CD4-positive, alpha-beta T cell (primary cell): ENCODE data around the gene PCDHAC1. TPM values are rescaled to one million over a fixed set of nuclear protein-coding genes. Genes with fewer than 3 reads are reported as not detected.

Experiments used
- ATAC-seq: fragments of 200-7000 bp; cut with Tn5 transposase; one replicate; pipeline ENCODE4 v1.10.0; 2022; ENCODE audit warnings: mild to moderate bottlenecking; ENCODE audit not compliant: poor library complexity
- CTCF ChIA-PET: fragments of 350-600 bp; sonication (Branson Sonifier 250); formaldehyde crosslinking; loops from one replicate; lab custom pipeline; 2021; ENCODE audit warnings: antibody characterized with exemption, inconsistent platforms; lab: Charles Lee
- POLR2A ChIA-PET: fragments of 350-600 bp; sonication (Branson Sonifier 250); formaldehyde crosslinking; loops from one replicate; lab custom pipeline; 2021; ENCODE audit warnings: antibody characterized with exemption, inconsistent platforms; lab: Charles Lee
- DNase-seq, 14 experiments: peaks; one replicate each; pipeline ENCODE4 v3.0.0-alpha.2; 2013 to 2020; ENCODE audit warnings: mixed read lengths in 2 of 14
- H3K27ac ChIP-seq, 2 donors: one replicate each; pipeline versions ENCODE4 v1.5.1 to v1.7.0; 2013; ENCODE audit warnings: low read length in 2 of 2, low read depth in 1 of 2, mild to moderate bottlenecking in 1 of 2
- H3K27me3 ChIP-seq, 2 experiments: 1 replicate in 1 of 2; 2 replicates in 1 of 2; pipeline versions ENCODE4 v1.6.1 to v1.7.0; 2013; ENCODE audit warnings: low read length in 2 of 2, control low read depth in 1 of 2, mild to moderate bottlenecking in 1 of 2, moderate library complexity in 1 of 2; ENCODE audit not compliant: insufficient read depth in 2 of 2, control insufficient read depth in 1 of 2
- H3K36me3 ChIP-seq: one replicate; pipeline ENCODE4 v1.6.1; 2013; ENCODE audit warnings: low read length, control low read depth; ENCODE audit not compliant: insufficient read depth
- H3K4me1 ChIP-seq: one replicate; pipeline ENCODE4 v1.6.1; 2013; ENCODE audit warnings: low read length, control low read depth; ENCODE audit not compliant: insufficient read depth
- H3K4me3 ChIP-seq: one replicate; pipeline ENCODE4 v1.5.1; 2013; ENCODE audit warnings: mild to moderate bottlenecking, low read length, moderate library complexity
- H3K9me3 ChIP-seq, 2 experiments: 1 replicate in 1 of 2; 2 replicates in 1 of 2; pipeline versions ENCODE4 v1.6.1 to v1.7.0; 2013; ENCODE audit warnings: low read length in 2 of 2, mild to moderate bottlenecking in 2 of 2, control low read depth in 1 of 2, moderate library complexity in 1 of 2; ENCODE audit not compliant: control insufficient read depth in 1 of 2, insufficient read depth in 1 of 2
- H3K27ac Mint-ChIP-seq: one replicate; pipeline ENCODE4 v1.8.0; 2020; ENCODE audit warnings: mixed read lengths
- H3K27me3 Mint-ChIP-seq: one replicate; pipeline ENCODE4 v1.8.0; 2021; ENCODE audit warnings: mixed read lengths
- H3K36me3 Mint-ChIP-seq: one replicate; pipeline ENCODE4 v1.8.0; 2021; ENCODE audit warnings: low read depth, mixed read lengths
- H3K4me1 Mint-ChIP-seq: one replicate; pipeline ENCODE4 v1.8.0; 2021; ENCODE audit warnings: low read depth, mixed read lengths
- H3K4me3 Mint-ChIP-seq: one replicate; pipeline ENCODE4 v1.8.0; 2020; ENCODE audit warnings: mild to moderate bottlenecking, mixed read lengths
- H3K9me3 Mint-ChIP-seq: one replicate; pipeline ENCODE4 v1.8.0; 2020; ENCODE audit warnings: mixed read lengths
- CTCF ChIP-seq: fragments of 200-600 bp; IDR thresholded peaks from one replicate; pipeline ENCODE4 v1.8.0; 2022; ENCODE audit warnings: antibody characterized with exemption, mild to moderate bottlenecking
- intact Hi-C, 2 experiments: fragments of 100-400 bp; cut with DNase I in 1 of 2; cut with micrococcal nuclease in 1 of 2; formaldehyde crosslinking; loops; one replicate each; pipeline versions ENCODE4 v1.15.1 to v1.9.0; 2023 to 2025; cut with DNase I, micrococcal nuclease
- total RNA-seq, 174 experiments: library from RNA in 2 of 174; stranded (reverse) in 2 of 174; gene quantifications; one replicate each; pipeline ENCODE4 v1.2.3 and lab custom pipeline; 2021 to 2026

PCDHAC1 gene
- total RNA-seq, 2 experiments from 2014 or later: not detected

GRCh38 chr5:140973550-140973949 lies 47.5 kb downstream of the PCDHAC1 start:
- no peaks in the 10 kb centered on the region for H3K9me3 Mint-ChIP-seq
- CTCF ChIA-PET: no interaction called here
- TF ChIP-seq CTCF: no peak

GRCh38 chr5:140977003-140977402 lies 50.9 kb downstream of the PCDHAC1 start:
- no peak for DNase-seq
- no peaks in the 10 kb centered on the region for H3K36me3 ChIP-seq
- H3K4me3 ChIP-seq: no peak overlapping the region
- intact Hi-C loops: no loop called here
- CTCF ChIA-PET: no interaction called here
- Mint-ChIP-seq H3K27me3 (peaks cover 36% of the 10 kb centered on the region), H3K9me3 (no peaks in the 10 kb centered on the region), H3K4me3 (no peak overlapping the region), H3K4me1 (no peaks in the 10 kb centered on the region), H3K27ac (no peak overlapping the region), H3K36me3 (no peaks in the 10 kb centered on the region)
- H3K9me3 ChIP-seq: no peaks in the 10 kb centered on the region
- peaks cover 0 to 6% of the 10 kb centered on the region in 2 experiments for H3K27me3 ChIP-seq
- no peaks in the 10 kb centered on the region for H3K4me1 ChIP-seq
- TF ChIP-seq CTCF: no peak
- POLR2A ChIA-PET: no interaction called here
- no peak for ATAC-seq
- H3K27ac ChIP-seq: no peak overlapping the region

More at GRCh38 chr5:140973550-140973949, 47.5 kb downstream of the PCDHAC1 start:
- H3K36me3 Mint-ChIP-seq: no peaks in the 10 kb centered on the region
- H3K27me3 ChIP-seq: peaks cover under 1 to 6% of the 10 kb centered on the region in 2 experiments
- no peak overlapping the region for H3K27ac ChIP-seq
- no peaks in the 10 kb centered on the region for H3K4me1 ChIP-seq
- H3K4me1 Mint-ChIP-seq: no peaks in the 10 kb centered on the region
- H3K36me3 ChIP-seq: no peaks in the 10 kb centered on the region
- DNase-seq: no peak
- no peak overlapping the region for H3K27ac Mint-ChIP-seq
- intact Hi-C loops: no loop called here
- no peak for ATAC-seq
- peaks cover 55% of the 10 kb centered on the region for H3K27me3 Mint-ChIP-seq
- POLR2A ChIA-PET: no interaction called here
- no peak overlapping the region for H3K4me3 ChIP-seq
- no peaks in the 10 kb centered on the region for H3K9me3 ChIP-seq
- H3K4me3 Mint-ChIP-seq: no peak overlapping the region

- ChIA-PET CTCF (no interaction called here), POLR2A (no interaction called here)
- no peaks in the 10 kb centered on the region for H3K9me3 ChIP-seq
- TF ChIP-seq CTCF: no peak
- ATAC-seq: no peak
- H3K36me3 Mint-ChIP-seq: no peaks in the 10 kb centered on the region
- no peaks in the 10 kb centered on the region for H3K4me1 ChIP-seq
- H3K4me3 ChIP-seq: no peak overlapping the region
- no peak overlapping the region for H3K27ac Mint-ChIP-seq
- no peaks in the 10 kb centered on the region for H3K4me1 Mint-ChIP-seq
- no peak overlapping the region for H3K4me3 Mint-ChIP-seq
- peaks cover 0 to 6% of the 10 kb centered on the region in 2 experiments for H3K27me3 ChIP-seq
- no peak overlapping the region for H3K27ac ChIP-seq
- no peak for DNase-seq
- H3K27me3 Mint-ChIP-seq: peaks cover 39% of the 10 kb centered on the region
- no peaks in the 10 kb centered on the region for H3K36me3 ChIP-seq
- intact Hi-C loops: no loop called here
- no peaks in the 10 kb centered on the region for H3K9me3 Mint-ChIP-seq
Observed at GRCh38 chr5:140978260-140978659, 52.2 kb downstream of the PCDHAC1 start.
